Measurements from ENCODE around the gene GIMAP8. TPM values are rescaled to one million over a fixed set of nuclear protein-coding genes. Genes with fewer than 3 reads are reported as not detected.

The GIMAP8 gene
- total and polyA plus RNA-seq, 2 experiments from 2014 or later, result 0.06 TPM; not detected in 1

DNA sequence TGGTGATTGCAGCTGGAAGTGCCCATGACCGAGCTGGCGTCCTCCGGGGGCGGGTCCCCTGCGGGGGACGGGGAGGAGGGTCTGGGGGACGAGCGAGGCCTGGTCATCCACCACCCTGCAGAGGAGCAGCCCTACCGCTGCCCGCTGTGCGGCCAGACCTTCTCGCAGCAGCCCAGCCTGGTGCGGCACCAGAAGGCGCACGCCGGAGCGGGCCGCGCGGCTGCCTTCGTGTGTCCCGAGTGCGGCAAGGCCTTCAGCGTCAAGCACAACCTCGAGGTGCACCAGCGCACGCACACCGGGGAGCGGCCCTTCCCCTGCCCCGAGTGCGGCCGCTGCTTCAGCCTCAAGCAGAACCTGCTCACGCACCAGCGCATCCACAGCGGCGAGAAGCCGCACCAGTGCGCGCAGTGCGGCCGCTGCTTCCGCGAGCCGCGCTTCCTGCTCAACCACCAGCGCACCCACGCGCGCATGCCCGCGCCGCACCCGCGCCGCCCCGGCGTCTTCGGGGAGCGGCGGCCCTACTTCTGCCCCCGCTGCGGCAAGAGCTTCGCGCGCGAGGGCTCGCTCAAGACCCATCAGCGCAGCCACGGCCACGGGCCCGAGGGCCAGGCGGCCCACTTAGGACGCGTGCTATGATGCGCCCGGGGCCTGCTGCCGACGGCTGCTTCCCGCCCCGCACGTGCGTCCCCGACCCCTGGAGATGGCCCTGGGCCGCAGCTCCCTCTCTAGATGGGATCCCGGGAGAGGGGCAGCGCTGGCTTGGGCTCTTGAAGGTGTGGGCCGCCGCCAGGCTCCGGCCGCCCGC, 42.6 kb upstream of the GIMAP8 start:
- H3K4me1 Mint-ChIP-seq, result peaks cover 52% of the 10 kb centered on the region
- Histone ChIP-seq H2AFZ (no peak overlapping the region), H3K27me3 (ENCODE audit: insufficient read depth) (no peaks in the 10 kb centered on the region), H3K79me2 (replicated peaks; ENCODE audit: insufficient read depth) (peaks cover 26% of the 10 kb centered on the region), H4K20me1 (replicated peaks; ENCODE audit: insufficient read depth) (no peaks in the 10 kb centered on the region; the same call in 1 of the 2 replicates), H3K27ac (ENCODE audit: low read depth) (no peak overlapping the region), H3F3A (replicated peaks; ENCODE audit: low read depth) (peaks cover 29% of the 10 kb centered on the region), H3K4me3 (no peak overlapping the region), H3K36me3 (ENCODE audit: insufficient read depth) (peaks cover 5% of the 10 kb centered on the region; the same call in 1 of the 2 replicates), H3K9me2 (ENCODE audit: insufficient read depth) (no peaks in the 10 kb centered on the region), H3K4me2 (no peak overlapping the region), H3K4me1 (ENCODE audit: insufficient read depth) (peaks cover 33% of the 10 kb centered on the region)
- no peak overlapping the region for H3K27ac Mint-ChIP-seq
- no peak for ATAC-seq
- DNase-seq (ENCODE audit: low spot score), result no peak
- H3K4me3 Mint-ChIP-seq, result no peak overlapping the region
- no peaks in the 10 kb centered on the region; the same call in none of the 3 replicates for H3K9me3 Mint-ChIP-seq
- TF ChIP-seq ZNF114 (CRISPR knock-in tag; IDR thresholded peaks at IDR 0.05), result no peak
- TF ChIP-seq ZNF462 (CRISPR knock-in tag; IDR thresholded peaks at IDR 0.05), result no peak
- TF ChIP-seq, protein P1, sequence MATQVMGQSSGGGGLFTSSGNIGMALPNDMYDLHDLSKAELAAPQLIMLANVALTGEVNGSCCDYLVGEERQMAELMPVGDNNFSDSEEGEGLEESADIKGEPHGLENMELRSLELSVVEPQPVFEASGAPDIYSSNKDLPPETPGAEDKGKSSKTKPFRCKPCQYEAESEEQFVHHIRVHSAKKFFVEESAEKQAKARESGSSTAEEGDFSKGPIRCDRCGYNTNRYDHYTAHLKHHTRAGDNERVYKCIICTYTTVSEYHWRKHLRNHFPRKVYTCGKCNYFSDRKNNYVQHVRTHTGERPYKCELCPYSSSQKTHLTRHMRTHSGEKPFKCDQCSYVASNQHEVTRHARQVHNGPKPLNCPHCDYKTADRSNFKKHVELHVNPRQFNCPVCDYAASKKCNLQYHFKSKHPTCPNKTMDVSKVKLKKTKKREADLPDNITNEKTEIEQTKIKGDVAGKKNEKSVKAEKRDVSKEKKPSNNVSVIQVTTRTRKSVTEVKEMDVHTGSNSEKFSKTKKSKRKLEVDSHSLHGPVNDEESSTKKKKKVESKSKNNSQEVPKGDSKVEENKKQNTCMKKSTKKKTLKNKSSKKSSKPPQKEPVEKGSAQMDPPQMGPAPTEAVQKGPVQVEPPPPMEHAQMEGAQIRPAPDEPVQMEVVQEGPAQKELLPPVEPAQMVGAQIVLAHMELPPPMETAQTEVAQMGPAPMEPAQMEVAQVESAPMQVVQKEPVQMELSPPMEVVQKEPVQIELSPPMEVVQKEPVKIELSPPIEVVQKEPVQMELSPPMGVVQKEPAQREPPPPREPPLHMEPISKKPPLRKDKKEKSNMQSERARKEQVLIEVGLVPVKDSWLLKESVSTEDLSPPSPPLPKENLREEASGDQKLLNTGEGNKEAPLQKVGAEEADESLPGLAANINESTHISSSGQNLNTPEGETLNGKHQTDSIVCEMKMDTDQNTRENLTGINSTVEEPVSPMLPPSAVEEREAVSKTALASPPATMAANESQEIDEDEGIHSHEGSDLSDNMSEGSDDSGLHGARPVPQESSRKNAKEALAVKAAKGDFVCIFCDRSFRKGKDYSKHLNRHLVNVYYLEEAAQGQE (IDR thresholded peaks at IDR 0.05; ENCODE audit: unreplicated experiment), result no peak
- TF ChIP-seq CREB1 (CRISPR knock-in tag; IDR thresholded peaks at IDR 0.05; ENCODE audit: low read depth), result no peak
- TF ChIP-seq, protein P2, sequence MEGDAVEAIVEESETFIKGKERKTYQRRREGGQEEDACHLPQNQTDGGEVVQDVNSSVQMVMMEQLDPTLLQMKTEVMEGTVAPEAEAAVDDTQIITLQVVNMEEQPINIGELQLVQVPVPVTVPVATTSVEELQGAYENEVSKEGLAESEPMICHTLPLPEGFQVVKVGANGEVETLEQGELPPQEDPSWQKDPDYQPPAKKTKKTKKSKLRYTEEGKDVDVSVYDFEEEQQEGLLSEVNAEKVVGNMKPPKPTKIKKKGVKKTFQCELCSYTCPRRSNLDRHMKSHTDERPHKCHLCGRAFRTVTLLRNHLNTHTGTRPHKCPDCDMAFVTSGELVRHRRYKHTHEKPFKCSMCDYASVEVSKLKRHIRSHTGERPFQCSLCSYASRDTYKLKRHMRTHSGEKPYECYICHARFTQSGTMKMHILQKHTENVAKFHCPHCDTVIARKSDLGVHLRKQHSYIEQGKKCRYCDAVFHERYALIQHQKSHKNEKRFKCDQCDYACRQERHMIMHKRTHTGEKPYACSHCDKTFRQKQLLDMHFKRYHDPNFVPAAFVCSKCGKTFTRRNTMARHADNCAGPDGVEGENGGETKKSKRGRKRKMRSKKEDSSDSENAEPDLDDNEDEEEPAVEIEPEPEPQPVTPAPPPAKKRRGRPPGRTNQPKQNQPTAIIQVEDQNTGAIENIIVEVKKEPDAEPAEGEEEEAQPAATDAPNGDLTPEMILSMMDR (conservative IDR thresholded peaks at IDR 0.05; ENCODE audit: low read depth in 2 of 2), result no peak
- TF ChIP-seq ZNF331 (CRISPR knock-in tag; IDR thresholded peaks at IDR 0.05; ENCODE audit: low read depth), result no peak
- TF ChIP-seq NANOG (IDR thresholded peaks at IDR 0.05; ENCODE audit: borderline replicate concordance), result no peak
- no peak for TF ChIP-seq ETS1 (IDR thresholded peaks at IDR 0.05)
- TF ChIP-seq JUNB (IDR thresholded peaks at IDR 0.05; ENCODE audit: unreplicated experiment), result no peak
- no peak for TF ChIP-seq STAT1 (IDR thresholded peaks at IDR 0.05; ENCODE audit: unreplicated experiment)
- TF ChIP-seq EZH2 (IDR thresholded peaks at IDR 0.05; ENCODE audit: low read depth, unreplicated experiment), result no peak
- TF ChIP-seq EZH2phosphoT487 (IDR thresholded peaks at IDR 0.05; ENCODE audit: unreplicated experiment), result no peak
- TF ChIP-seq POLR2AphosphoS5 (IDR thresholded peaks at IDR 0.05; ENCODE audit: low read depth), result no peak
- H3K36me3 Mint-ChIP-seq (ENCODE audit: low read depth), result peaks cover 45% of the 10 kb centered on the region
- H3K27me3 Mint-ChIP-seq (ENCODE audit: insufficient read depth, low read depth, poor library complexity), result peaks cover 33% of the 10 kb centered on the region

All from GM23338 (cell line).